Osteoblast (primary cell): ENCODE measurements around the gene CHD2. TPM values are rescaled to one million over a fixed set of nuclear protein-coding genes. Genes with fewer than 3 reads are reported as not detected.

Experiments used
- DNase-seq: peaks from one replicate; pipeline ENCODE4 v3.0.0; 2011; ENCODE audit warnings: low spot score, mixed read lengths; ENCODE audit not compliant: insufficient read length; ENCODE audit errors: missing footprints
- H2AFZ ChIP-seq: 2 replicates; pipeline ENCODE4 v1.6.0; 2011; ENCODE audit warnings: mild to moderate bottlenecking, low read length
- H3K27ac ChIP-seq: 2 replicates; pipeline ENCODE4 v1.5.1; 2011; ENCODE audit warnings: mild to moderate bottlenecking, low read depth, low read length, moderate library complexity
- H3K27me3 ChIP-seq: 2 replicates; pipeline ENCODE4 v1.6.0; 2012; ENCODE audit warnings: mild to moderate bottlenecking, control low read depth, inconsistent platforms, low read length, moderate library complexity; ENCODE audit not compliant: insufficient read depth
- H3K36me3 ChIP-seq: 2 replicates; pipeline ENCODE4 v1.5.1; 2011; ENCODE audit warnings: mild to moderate bottlenecking, low read length, control low read depth, moderate library complexity; ENCODE audit not compliant: insufficient read depth
- H3K4me1 ChIP-seq: 2 replicates; pipeline ENCODE4 v1.5.1; 2011; ENCODE audit warnings: mild to moderate bottlenecking, low read length, control low read depth, moderate library complexity; ENCODE audit not compliant: insufficient read depth
- H3K4me2 ChIP-seq: 2 replicates; pipeline ENCODE4 v1.6.0; 2011; ENCODE audit warnings: mild to moderate bottlenecking, low read length; ENCODE audit not compliant: insufficient read depth
- H3K4me3 ChIP-seq: fragments of 200-600 bp; sonication (generic); 3 replicates; pipeline ENCODE4 v1.5.1; 2012; ENCODE audit warnings: mild to moderate bottlenecking, low read length, inconsistent platforms; ENCODE audit not compliant: insufficient read depth
- H3K79me2 ChIP-seq: 2 replicates; pipeline ENCODE4 v1.6.0; 2012; ENCODE audit warnings: mild to moderate bottlenecking, low read length, control low read depth, inconsistent platforms; ENCODE audit not compliant: insufficient read depth
- H3K9me3 ChIP-seq: 2 replicates; pipeline ENCODE4 v1.5.1; 2011; ENCODE audit warnings: low read depth, low read length, control low read depth
- H4K20me1 ChIP-seq: 2 replicates; pipeline ENCODE4 v1.6.0; 2012; ENCODE audit warnings: mild to moderate bottlenecking, low read length, control low read depth; ENCODE audit not compliant: insufficient read depth
- total RNA-seq: library from RNA; depleted of rRNA; stranded (reverse); fragments of >200 nt; gene quantifications from 2 replicates; pipeline ENCODE4 v1.2.3, GENCODE V29; 2012
- TF ChIP-seq, protein P1 (sequence below): IDR thresholded peaks from 2 replicates; pipeline ENCODE4 v1.5.1; 2011; ENCODE audit warnings: mild to moderate bottlenecking, low read depth, low read length, moderate library complexity; ENCODE audit errors: extremely low read depth

The CHD2 gene
- total RNA-seq, 1 donor, result 98.8 TPM

DNA sequence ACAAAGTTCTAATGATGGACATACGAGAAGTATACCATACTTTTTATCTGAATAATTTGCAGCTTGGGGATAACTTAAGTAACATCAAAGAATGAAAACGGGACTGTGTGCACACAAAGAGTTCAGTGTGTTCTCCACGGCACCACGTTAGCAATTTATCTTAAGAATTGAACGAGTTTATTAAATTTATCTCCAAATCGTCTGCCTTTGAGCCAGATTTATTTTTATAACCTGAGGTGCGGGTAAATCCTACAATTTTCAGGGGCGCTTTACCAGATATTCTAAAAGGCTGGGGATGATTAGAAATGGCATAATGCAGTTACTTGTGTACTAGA, 3.5 kb downstream of the CHD2 start:
- TF ChIP-seq, protein P1, sequence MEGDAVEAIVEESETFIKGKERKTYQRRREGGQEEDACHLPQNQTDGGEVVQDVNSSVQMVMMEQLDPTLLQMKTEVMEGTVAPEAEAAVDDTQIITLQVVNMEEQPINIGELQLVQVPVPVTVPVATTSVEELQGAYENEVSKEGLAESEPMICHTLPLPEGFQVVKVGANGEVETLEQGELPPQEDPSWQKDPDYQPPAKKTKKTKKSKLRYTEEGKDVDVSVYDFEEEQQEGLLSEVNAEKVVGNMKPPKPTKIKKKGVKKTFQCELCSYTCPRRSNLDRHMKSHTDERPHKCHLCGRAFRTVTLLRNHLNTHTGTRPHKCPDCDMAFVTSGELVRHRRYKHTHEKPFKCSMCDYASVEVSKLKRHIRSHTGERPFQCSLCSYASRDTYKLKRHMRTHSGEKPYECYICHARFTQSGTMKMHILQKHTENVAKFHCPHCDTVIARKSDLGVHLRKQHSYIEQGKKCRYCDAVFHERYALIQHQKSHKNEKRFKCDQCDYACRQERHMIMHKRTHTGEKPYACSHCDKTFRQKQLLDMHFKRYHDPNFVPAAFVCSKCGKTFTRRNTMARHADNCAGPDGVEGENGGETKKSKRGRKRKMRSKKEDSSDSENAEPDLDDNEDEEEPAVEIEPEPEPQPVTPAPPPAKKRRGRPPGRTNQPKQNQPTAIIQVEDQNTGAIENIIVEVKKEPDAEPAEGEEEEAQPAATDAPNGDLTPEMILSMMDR, result no peak
- peaks cover 3% of the 10 kb centered on the region for H4K20me1 ChIP-seq
- H3K27me3 ChIP-seq, result no peaks in the 10 kb centered on the region
- H3K9me3 ChIP-seq, result no peaks in the 10 kb centered on the region
- peaks cover 18% of the 10 kb centered on the region for H3K36me3 ChIP-seq
- H2AFZ ChIP-seq, result no peak overlapping the region
- peak overlapping the region; percentile 83 for H3K4me3 ChIP-seq
- no peak for DNase-seq
- H3K4me2 ChIP-seq, result peak overlapping the region; percentile 94
- peaks cover 52% of the 10 kb centered on the region for H3K4me1 ChIP-seq
- H3K27ac ChIP-seq, result peak overlapping the region; percentile 100
- H3K79me2 ChIP-seq, result peaks cover 95% of the 10 kb centered on the region

GRCh38 chr15:92903966-92904721, 4.0 kb downstream of the CHD2 start:
- Histone ChIP-seq H3K4me3 (peak overlapping the region; percentile 83), H3K4me1 (peaks cover 57% of the 10 kb centered on the region), H3K36me3 (peaks cover 12% of the 10 kb centered on the region), H3K4me2 (peak overlapping the region; percentile 94), H3K79me2 (peaks cover 95% of the 10 kb centered on the region), H2AFZ (peak overlapping the region; percentile 30), H3K9me3 (no peaks in the 10 kb centered on the region), H4K20me1 (peaks cover 3% of the 10 kb centered on the region), H3K27me3 (no peaks in the 10 kb centered on the region), H3K27ac (peak overlapping the region; percentile 100)
- DNase-seq, result peak; percentile 94
- TF ChIP-seq, protein P1, result no peak

DNA sequence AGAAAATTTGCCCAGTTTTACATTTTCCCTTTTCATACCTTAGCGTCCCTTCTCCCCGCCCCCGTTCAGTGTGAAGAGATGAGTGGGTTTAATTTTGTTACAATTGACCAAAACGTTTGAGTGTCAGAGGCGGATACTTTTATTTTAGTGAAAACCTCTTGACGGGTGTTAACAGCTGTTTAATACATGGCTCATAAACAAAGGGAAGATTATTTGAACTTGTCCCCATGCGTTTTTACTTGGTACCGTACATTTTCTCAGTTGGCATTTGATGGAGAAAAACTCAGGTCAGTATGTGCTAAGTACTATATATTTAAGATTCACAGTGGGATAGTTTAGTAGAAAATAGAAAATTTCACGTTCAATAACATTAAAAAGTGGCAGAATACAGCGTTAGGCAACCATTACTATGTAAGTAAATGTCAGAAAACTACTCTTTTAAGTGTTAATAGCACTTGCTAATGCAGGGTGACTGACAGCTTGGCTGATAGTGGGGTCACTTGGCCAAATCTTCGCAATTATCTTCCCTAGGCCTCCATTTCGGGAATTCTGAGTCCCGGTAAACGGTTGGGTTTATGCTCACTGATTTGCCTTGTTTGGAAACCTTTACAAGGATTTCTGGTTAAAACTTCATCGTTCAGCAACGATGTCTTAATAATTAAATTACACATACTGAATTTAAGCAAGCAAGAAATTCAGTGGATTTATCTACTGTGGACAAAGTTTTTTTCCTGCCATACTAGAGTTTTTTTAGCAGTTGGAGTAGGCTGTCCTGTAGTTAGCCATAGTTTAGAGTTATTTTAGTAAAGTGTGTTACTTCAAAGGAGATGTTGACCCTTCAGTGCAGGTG, 4.8 kb downstream of the CHD2 start:
- Histone ChIP-seq H3K4me2 (peak overlapping the region; percentile 91), H3K9me3 (no peaks in the 10 kb centered on the region), H2AFZ (no peak overlapping the region), H3K4me1 (peaks cover 65% of the 10 kb centered on the region), H3K27ac (peak overlapping the region; percentile 100), H3K27me3 (no peaks in the 10 kb centered on the region), H4K20me1 (peaks cover 8% of the 10 kb centered on the region), H3K36me3 (peaks cover 14% of the 10 kb centered on the region), H3K79me2 (peaks cover 96% of the 10 kb centered on the region), H3K4me3 (peak overlapping the region; percentile 70)
- TF ChIP-seq, protein P1, result no peak
- DNase-seq, result no peak

DNA sequence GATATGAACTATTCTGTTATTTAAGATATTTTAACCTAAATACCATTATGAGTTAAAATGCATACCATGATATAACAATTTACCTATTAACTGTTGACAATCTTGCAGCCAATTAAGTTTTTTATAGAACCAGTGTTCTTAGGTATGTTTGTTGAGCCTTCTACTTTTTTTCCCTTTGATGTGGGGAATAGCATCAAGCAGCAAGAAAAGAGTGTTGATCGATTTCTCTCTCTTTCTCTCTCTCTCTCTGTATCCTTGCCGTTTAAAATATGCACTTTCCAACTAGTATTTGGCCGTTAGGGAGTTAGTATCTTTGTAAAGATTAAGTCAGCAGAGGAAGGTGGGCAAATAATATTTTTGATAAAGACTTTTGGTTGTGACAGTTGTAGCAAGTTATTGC, 5.9 kb downstream of the CHD2 start:
- Histone ChIP-seq H3K79me2 (peaks cover 96% of the 10 kb centered on the region), H3K27ac (peak overlapping the region; percentile 100), H3K4me3 (peak overlapping the region; percentile 70), H3K36me3 (peaks cover 23% of the 10 kb centered on the region), H4K20me1 (peaks cover 17% of the 10 kb centered on the region), H3K27me3 (no peaks in the 10 kb centered on the region), H3K9me3 (no peaks in the 10 kb centered on the region), H3K4me1 (peaks cover 72% of the 10 kb centered on the region), H3K4me2 (peak overlapping the region; percentile 91), H2AFZ (no peak overlapping the region)
- TF ChIP-seq, protein P1, result no peak
- no peak for DNase-seq
